Measurements from ENCODE around the gene OR2Z1. TPM values are rescaled to one million over a fixed set of nuclear protein-coding genes. Genes with fewer than 3 reads are reported as not detected.

OR2Z1 gene
- polyA plus RNA-seq, 1 donor (not counting 4 experiments of a cell fraction or from before 2014, with no cell fraction given): not detected

GRCh38 chr19:8682472-8682871, 39.0 kb upstream of the OR2Z1 start:
- peaks cover 2% of the 10 kb centered on the region for H3K9me3 ChIP-seq (ENCODE audit: control insufficient read depth, low read depth, low read length)
- H3K4me1 ChIP-seq (ENCODE audit: control insufficient read depth, extremely low read depth, insufficient read depth, low read length): no peaks in the 10 kb centered on the region
- no peaks in the 10 kb centered on the region for H3K36me3 ChIP-seq (ENCODE audit: control insufficient read depth in 2 of 2, extremely low read depth in 1 of 2, insufficient read depth in 2 of 2, low read length in 2 of 2)
- no peak overlapping the region for H3K9ac ChIP-seq (ENCODE audit: control insufficient read depth, extremely low read depth, insufficient read depth, low read length)
- H3K27me3 ChIP-seq (ENCODE audit: control insufficient read depth, extremely low read depth, insufficient read depth, low read length): no peaks in the 10 kb centered on the region
- no peaks in the 10 kb centered on the region for H4K20me1 ChIP-seq (ENCODE audit: control insufficient read depth, extremely low read depth, insufficient read depth, low read length)
- DNase-seq (ENCODE audit: low read depth, low spot score): no peak
- TF ChIP-seq, protein P1, sequence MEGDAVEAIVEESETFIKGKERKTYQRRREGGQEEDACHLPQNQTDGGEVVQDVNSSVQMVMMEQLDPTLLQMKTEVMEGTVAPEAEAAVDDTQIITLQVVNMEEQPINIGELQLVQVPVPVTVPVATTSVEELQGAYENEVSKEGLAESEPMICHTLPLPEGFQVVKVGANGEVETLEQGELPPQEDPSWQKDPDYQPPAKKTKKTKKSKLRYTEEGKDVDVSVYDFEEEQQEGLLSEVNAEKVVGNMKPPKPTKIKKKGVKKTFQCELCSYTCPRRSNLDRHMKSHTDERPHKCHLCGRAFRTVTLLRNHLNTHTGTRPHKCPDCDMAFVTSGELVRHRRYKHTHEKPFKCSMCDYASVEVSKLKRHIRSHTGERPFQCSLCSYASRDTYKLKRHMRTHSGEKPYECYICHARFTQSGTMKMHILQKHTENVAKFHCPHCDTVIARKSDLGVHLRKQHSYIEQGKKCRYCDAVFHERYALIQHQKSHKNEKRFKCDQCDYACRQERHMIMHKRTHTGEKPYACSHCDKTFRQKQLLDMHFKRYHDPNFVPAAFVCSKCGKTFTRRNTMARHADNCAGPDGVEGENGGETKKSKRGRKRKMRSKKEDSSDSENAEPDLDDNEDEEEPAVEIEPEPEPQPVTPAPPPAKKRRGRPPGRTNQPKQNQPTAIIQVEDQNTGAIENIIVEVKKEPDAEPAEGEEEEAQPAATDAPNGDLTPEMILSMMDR (optimal IDR thresholded peaks at IDR 0.05 in 1 of 3, IDR thresholded peaks at IDR 0.05 in 1 of 3, conservative IDR thresholded peaks at IDR 0.05 in 1 of 3; ENCODE audit: extremely low read depth in 1 of 3, insufficient read depth in 2 of 3, low read length in 3 of 3): no peak
- no peak for TF ChIP-seq EZH2 (IDR thresholded peaks at IDR 0.05; ENCODE audit: low read length)
- no peak overlapping the region for H3K27ac ChIP-seq (ENCODE audit: control insufficient read depth, insufficient read depth, low read length)
- no peak overlapping the region for H2AFZ ChIP-seq (ENCODE audit: control insufficient read depth, low read length)
- no peaks in the 10 kb centered on the region for H3K9me1 ChIP-seq (ENCODE audit: control insufficient read depth, extremely low read depth, insufficient read depth, low read length)
- no peak overlapping the region for H3K4me3 ChIP-seq (ENCODE audit: control insufficient read depth in 2 of 3, extremely low read depth in 1 of 3, insufficient read depth in 2 of 3, low read depth in 1 of 3, low read length in 3 of 3)
- dilution Hi-C loops (cut with MboI; ENCODE audit: extremely low pct_ligation_motif_present, low sequenced_read_pairs): no loop called here
- no peak for FAIRE-seq
- H3K79me2 ChIP-seq (ENCODE audit: control insufficient read depth, insufficient read depth, low read length): no peaks in the 10 kb centered on the region
- no peak overlapping the region for H3K4me2 ChIP-seq (ENCODE audit: control insufficient read depth, extremely low read depth, insufficient read depth, low read depth, low read length)

GRCh38 chr19:8682931-8683330, 38.5 kb upstream of the OR2Z1 start:
- dilution Hi-C loops (cut with MboI; ENCODE audit: extremely low pct_ligation_motif_present, low sequenced_read_pairs): no loop called here
- H3K4me2 ChIP-seq (ENCODE audit: control insufficient read depth, extremely low read depth, insufficient read depth, low read depth, low read length): no peak overlapping the region
- H3K27me3 ChIP-seq (ENCODE audit: control insufficient read depth, extremely low read depth, insufficient read depth, low read length): no peaks in the 10 kb centered on the region
- no peaks in the 10 kb centered on the region for H3K4me1 ChIP-seq (ENCODE audit: control insufficient read depth, extremely low read depth, insufficient read depth, low read length)
- TF ChIP-seq, protein P1 (optimal IDR thresholded peaks at IDR 0.05 in 1 of 3, IDR thresholded peaks at IDR 0.05 in 1 of 3, conservative IDR thresholded peaks at IDR 0.05 in 1 of 3; ENCODE audit: extremely low read depth in 1 of 3, insufficient read depth in 2 of 3, low read length in 3 of 3): no peak
- TF ChIP-seq EZH2 (IDR thresholded peaks at IDR 0.05; ENCODE audit: low read length): no peak
- no peak for FAIRE-seq
- peaks cover 2% of the 10 kb centered on the region for H3K9me3 ChIP-seq (ENCODE audit: control insufficient read depth, low read depth, low read length)
- H3K9me1 ChIP-seq (ENCODE audit: control insufficient read depth, extremely low read depth, insufficient read depth, low read length): no peaks in the 10 kb centered on the region
- no peak overlapping the region for H3K4me3 ChIP-seq (ENCODE audit: control insufficient read depth in 2 of 3, extremely low read depth in 1 of 3, insufficient read depth in 2 of 3, low read depth in 1 of 3, low read length in 3 of 3)
- no peak overlapping the region for H2AFZ ChIP-seq (ENCODE audit: control insufficient read depth, low read length)
- no peaks in the 10 kb centered on the region for H3K36me3 ChIP-seq (ENCODE audit: control insufficient read depth in 2 of 2, extremely low read depth in 1 of 2, insufficient read depth in 2 of 2, low read length in 2 of 2)
- H3K9ac ChIP-seq (ENCODE audit: control insufficient read depth, extremely low read depth, insufficient read depth, low read length): no peak overlapping the region
- no peak overlapping the region for H3K27ac ChIP-seq (ENCODE audit: control insufficient read depth, insufficient read depth, low read length)
- no peaks in the 10 kb centered on the region for H4K20me1 ChIP-seq (ENCODE audit: control insufficient read depth, extremely low read depth, insufficient read depth, low read length)
- DNase-seq (ENCODE audit: low read depth, low spot score): no peak
- no peaks in the 10 kb centered on the region for H3K79me2 ChIP-seq (ENCODE audit: control insufficient read depth, insufficient read depth, low read length)

Measured in keratinocyte (primary cell).